Measurements from ENCODE around the gene COPS7A.
A peak's percentile ranks its signal among the peaks of the same experiment; 100 is the strongest.

COPS7A gene, protein sequence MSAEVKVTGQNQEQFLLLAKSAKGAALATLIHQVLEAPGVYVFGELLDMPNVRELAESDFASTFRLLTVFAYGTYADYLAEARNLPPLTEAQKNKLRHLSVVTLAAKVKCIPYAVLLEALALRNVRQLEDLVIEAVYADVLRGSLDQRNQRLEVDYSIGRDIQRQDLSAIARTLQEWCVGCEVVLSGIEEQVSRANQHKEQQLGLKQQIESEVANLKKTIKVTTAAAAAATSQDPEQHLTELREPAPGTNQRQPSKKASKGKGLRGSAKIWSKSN

DNA sequence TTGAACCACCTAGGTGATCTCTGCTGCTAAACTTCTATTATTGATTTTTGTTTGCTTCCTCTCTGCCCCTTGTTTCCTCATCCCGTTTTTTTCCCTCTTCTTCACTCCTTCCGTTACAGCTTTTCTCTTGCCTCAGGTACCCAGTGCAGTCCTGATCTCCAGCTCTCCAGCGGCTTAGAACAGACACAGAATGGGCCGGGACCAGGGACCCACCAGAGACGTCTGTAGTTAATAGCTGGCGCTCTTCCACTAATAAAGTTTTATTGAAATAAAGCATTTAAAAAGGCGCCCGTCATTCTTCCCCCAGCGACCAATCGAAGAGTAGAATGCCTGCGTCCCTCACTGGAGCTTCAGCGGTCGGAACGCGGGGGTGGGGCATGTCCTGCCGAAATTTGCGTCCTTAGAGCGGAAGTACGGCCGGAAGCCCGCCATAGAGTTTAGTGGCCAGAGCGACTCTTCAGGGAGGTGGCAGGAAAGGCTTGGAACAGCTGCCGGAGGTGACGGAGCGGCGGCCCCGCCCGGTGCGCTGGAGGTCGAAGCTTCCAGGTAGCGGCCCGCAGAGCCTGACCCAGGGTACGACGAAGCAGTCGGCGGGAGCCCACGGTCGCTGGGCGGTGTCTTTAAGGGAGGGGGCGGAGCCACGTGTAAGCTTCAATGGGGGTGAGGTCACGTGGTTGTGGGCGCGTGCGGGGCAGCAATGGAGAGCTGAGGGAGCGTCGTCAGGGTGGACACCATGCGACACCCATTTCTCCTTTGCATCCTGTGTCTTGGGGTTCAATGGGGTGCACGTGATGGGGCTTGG is at the start of gene COPS7A:
Gene COPS7A, plus strand, starts transcription at position 440 of the 802 bp plus-strand sequence. CDS start 611 bp downstream, outside the sequence.
- peak; percentile 99 for DNase-seq

GRCh38 chr12:6676962-6677361 is 46.9 kb upstream of the COPS7A start:
- no peak for DNase-seq

- peak; percentile 21 to 47 for DNase-seq
Measured at GRCh38 chr12:6684609-6685008, 39.2 kb upstream of the COPS7A start.

- DNase-seq = no peak
Measured at GRCh38 chr12:6685814-6686213, 38.0 kb upstream of the COPS7A start.

DNA sequence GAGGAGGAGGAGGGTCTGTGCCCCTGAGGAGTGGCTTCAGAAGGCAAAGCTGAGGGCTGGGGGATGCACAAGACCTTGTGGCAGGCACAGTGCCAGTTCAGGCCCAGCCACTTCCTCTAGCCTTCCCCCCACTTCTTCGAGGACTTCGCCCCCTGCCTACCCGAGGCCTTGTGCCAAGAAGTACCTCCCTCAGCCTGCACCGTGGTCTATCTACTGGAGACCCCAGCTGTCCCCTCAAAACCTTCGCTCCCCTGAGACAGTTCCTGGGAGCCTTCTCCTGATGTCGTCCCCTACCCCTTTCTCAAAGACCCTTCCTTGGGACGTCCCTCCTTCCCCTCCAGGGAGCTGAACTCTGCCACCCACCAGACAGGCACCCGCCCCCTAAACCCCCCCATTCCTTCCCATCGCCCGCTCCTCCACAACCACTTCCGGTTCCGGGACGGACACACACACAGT is 35.3 kb upstream of the COPS7A start:
- peak in 1 of 2 experiments; percentile 51 for DNase-seq

DNA sequence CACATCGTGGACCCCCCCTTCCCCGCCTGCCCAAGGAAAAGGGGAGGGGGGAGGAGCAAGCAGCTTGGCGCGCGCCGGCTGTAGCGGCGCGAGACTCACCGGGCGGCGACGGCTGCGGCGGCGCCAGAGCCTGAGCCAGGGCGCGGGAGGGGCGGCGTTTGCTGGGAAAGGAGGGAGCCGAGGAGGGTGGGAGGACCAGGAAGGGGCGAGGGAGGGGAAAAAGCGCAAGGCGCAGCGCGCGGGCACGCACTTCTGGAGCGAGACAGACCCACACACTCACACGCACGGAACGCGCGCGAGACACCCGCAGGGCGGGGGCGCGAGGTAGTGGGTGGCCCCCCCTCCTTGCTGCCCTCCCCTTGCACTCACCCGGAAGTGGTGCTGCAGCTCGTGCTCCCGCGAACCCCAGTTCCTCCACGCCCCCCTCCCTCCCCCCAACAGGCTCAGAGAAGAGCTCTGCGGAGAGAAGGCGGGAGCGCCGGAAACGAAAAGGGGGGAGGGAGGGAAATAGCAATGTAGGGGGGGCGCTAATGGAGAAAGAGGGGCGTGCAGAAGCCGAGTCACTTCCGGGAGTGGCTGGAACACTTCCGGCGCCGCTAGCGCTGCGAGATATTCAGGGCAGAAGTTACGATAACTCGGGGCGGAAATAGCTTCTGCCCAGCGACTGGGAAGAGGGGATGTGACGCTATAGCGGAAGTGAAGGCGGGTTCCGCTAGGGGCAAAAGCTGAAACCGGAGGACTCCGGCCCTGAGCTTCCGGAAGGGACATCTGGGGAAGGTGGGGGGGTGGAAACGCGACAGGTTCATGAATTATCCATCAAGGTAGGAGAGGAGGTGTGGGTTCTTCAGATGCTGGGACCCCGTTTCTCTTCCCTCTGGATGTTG is 34.6 kb upstream of the COPS7A start, which contains the start of gene ZNF384:
Gene ZNF384, minus strand, starts transcription at position 377 of the 884 bp plus-strand sequence. CDS start 9,855 bp downstream, outside the sequence.
- DNase-seq = peak; percentile 99

- DNase-seq = no peak
Measured at GRCh38 chr12:6691473-6691872, 32.4 kb upstream of the COPS7A start.

- DNase-seq = no peak
Measured at GRCh38 chr12:6692888-6693287, 31.0 kb upstream of the COPS7A start.

- DNase-seq = no peak
Measured at GRCh38 chr12:6693832-6694355, 30.0 kb upstream of the COPS7A start.

GRCh38 chr12:6694701-6695100 is 29.1 kb upstream of the COPS7A start:
- DNase-seq = no peak

- DNase-seq = no peak
Measured at GRCh38 chr12:6695313-6696045, 28.4 kb upstream of the COPS7A start.

- no peak for DNase-seq
Measured at GRCh38 chr12:6696690-6697583, 26.9 kb upstream of the COPS7A start.

GRCh38 chr12:6697584-6698351 is 26.1 kb upstream of the COPS7A start:
- peak; percentile 9 to 34 for DNase-seq

- DNase-seq = no peak
Measured at GRCh38 chr12:6698352-6699046, 25.3 kb upstream of the COPS7A start.

DNA sequence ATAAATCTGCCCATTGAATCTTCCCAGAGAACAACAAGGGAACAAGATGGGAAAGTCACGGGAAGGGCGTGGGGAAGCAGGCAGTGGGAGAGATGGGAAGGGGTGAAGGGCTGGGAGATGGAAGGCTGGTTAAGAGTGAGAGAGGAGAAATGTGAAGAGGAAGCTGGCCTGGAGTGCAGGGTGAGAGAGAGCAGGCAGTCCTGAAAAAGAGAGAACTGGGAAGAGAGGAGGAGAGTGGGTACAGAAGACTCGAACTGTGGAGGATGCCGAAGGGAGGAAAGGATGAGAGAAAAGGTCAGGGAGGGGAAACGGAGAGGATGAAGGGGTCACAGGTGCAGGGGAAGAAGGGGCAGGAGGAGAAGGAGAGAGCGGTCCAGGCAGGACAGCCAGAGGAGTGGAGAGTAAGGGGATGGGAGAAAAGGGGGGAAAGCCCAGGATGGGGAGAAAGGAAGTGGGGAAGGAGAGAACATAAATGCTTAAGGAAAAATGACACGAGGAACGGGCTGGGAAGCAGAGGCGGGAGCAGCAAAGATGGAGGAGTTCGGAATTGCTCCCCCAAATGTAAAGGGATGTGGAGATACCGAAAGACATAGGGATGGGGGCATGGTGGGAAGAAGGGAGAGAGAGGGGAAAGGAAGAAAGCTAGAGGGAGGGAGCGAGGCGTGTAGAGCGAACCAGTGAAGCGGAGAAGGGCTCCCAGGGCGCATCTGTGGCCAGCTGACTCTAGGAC is 24.4 kb upstream of the COPS7A start:
- no peak for DNase-seq

DNA sequence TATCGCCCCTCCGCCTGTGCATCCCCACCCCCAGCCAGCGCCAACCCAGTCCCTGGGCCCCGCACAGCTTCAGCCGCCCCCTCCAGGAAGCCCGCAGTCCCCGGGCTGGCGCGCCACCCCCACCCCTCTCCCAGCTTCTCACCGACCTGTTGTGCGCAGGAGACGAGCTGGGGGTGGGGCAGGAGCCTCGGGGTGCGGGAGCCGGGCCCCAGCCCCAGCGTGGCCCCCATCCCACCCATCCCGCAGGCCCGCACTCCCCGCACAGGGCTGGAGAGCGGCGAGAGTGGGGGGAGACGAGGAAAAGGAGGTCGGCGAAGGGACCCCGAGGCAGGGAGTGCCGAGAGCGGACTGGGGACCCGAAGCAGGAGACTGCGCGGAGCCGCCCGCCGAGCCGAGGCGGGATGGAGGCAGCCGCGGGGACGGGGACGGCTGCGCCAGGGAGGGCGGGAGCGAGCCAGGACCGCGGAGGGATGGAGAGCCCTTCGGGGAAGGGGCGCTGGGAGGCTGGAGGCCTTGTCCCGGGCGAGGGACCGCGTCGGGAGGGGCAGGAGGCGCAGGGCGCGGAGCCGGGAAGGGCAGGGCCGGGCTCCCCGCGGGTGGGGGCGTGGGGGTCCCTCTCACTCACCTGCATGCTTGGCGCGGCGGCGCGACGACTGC is 23.7 kb upstream of the COPS7A start:
- DNase-seq = no peak

- peak; percentile 15 to 24 for DNase-seq
Measured at GRCh38 chr12:6700646-6701051, 23.2 kb upstream of the COPS7A start, which contains the start of gene PIANP. Gene PIANP, minus strand, starts transcription at chr12:6700815. Its CDS starts 2,754 bp downstream, at chr12:6698061.

Data from NCI-H2081 (cell line).